ENCODE measurements around the gene AMER2.

DNA sequence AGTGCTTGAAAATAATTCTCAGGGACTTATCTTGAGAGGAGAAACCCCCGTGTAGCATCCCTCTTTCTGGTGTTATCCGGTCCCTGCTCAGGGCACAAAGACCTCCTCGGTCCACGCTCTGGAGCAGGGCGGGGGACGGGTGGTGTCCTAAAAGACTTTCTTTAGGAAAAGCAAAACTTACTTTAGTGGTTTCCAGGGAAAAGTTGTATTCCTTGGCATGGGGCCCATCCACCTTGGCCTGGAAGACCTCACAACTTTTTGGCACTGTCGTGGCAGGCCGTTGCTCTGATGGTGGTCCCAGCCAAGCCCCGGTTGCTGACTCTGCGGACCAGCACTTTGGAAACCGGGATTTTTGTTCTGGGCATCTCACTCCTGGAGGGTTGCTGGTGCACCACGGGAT is 2.7 kb downstream of the AMER2 start:
- TF ChIP-seq, protein P1, sequence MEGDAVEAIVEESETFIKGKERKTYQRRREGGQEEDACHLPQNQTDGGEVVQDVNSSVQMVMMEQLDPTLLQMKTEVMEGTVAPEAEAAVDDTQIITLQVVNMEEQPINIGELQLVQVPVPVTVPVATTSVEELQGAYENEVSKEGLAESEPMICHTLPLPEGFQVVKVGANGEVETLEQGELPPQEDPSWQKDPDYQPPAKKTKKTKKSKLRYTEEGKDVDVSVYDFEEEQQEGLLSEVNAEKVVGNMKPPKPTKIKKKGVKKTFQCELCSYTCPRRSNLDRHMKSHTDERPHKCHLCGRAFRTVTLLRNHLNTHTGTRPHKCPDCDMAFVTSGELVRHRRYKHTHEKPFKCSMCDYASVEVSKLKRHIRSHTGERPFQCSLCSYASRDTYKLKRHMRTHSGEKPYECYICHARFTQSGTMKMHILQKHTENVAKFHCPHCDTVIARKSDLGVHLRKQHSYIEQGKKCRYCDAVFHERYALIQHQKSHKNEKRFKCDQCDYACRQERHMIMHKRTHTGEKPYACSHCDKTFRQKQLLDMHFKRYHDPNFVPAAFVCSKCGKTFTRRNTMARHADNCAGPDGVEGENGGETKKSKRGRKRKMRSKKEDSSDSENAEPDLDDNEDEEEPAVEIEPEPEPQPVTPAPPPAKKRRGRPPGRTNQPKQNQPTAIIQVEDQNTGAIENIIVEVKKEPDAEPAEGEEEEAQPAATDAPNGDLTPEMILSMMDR (conservative IDR thresholded peaks at IDR 0.05; ENCODE audit: low read length), result no peak
- TF ChIP-seq EZH2phosphoT487 (IDR thresholded peaks at IDR 0.05; ENCODE audit: borderline replicate concordance, low read depth, low read length), result no peak
